Measurements from ENCODE around the gene PRXL2B.

PRXL2B gene

GRCh38 chr1:2587071-2587859, 688 bp downstream of the PRXL2B start:
- no peak for DNase-seq

DNA sequence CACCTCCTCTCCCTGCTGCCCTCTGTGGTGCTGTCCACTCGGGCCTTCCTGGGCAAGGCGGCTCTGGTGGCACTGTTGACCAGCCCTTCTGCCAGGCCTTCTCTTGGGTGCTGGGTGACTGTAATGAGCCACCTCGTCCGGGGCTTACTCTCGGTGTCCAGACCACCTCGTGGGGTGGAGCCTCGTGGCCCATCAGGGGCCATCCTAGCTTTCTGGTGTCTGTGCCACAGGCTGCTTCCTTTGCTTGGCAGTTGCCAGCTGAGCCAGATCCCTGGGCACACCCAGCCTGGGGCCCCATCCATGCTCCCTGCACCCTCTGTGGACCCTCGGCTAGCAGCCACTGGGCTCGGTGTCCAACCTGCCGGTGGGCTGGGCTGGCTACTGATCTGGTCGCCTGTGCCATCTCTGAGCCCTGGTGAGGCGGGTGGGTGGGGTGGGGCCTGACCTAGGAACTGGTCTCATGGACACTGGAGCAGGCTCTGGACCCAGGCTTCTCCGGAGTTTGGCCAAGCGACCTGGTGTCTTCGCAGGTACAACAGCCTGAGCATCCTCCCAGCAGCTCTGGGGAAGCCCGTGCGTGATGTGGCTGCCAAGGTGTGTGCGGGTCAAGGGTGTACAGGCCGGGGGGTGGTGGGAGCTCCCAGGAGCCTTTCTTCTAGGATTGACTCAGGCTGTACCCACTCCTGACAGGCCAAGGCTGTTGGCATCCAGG, 1.4 kb downstream of the PRXL2B start:
- no peak for DNase-seq

- no peak for DNase-seq
These were observed 2.3 kb downstream of the PRXL2B start for GRCh38 chr1:2588661-2589430.

DNA sequence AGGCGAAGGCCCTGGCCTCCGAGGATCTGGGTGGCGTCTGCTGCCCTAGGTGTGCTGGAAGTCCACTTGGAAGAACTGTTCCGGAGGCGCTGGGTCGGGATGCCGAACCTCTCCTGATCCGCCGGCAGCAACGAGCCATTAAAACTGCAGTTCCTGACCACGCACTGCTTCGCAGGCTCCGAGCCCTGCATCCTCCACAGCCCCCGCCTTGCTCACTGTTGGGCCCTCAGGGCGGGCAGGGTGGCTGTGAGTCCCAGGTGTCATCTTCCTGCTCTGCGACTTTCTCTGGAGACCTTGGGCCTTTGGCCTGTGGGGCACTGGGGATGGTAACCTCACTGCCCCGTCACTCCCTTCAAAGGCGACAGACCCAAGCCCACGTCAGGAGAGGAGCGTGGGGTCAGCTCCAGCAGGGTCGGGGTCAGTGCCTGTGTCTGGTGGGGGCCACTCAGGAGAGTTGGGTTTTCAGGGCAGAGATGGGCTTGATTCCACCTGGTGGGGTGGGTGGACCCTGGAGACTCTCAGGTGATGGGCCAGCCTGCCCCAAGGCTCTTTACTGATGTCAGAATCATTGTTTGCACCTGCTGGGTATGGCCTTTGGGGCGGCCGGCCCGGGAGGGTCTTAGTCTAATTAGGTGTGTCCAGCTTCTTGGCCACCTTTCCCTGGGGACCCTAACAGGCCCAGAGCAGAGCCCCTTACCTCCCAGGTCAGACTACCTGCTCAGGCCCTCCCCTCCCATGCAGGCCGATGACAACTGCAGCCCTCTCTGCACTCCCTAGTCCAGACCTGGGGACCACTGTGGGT, 3.1 kb downstream of the PRXL2B start:
- DNase-seq = no peak

- no peak for DNase-seq
These were observed 3.9 kb downstream of the PRXL2B start for GRCh38 chr1:2590233-2591141.

DNA sequence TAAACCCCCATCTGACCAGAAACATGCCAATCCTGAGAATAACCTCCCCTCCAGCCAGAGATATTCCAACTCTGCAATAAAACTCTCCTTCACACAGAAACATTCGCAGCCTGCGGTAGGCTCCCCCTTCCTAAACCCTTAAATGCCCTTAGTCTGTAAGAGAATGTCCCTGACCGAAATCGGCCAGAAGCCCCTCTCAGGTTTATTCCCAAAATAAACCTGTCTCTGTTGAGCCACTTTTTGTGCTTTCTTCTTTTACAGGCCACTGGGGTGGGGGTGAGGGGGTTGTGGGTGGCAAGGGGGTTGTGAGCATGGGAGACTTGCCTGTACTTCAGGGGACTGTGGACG, 4.6 kb downstream of the PRXL2B start:
- DNase-seq = no peak

GRCh38 chr1:2591581-2592261, 5.1 kb downstream of the PRXL2B start:
- DNase-seq = no peak

- DNase-seq = no peak
These were observed 6.1 kb downstream of the PRXL2B start for GRCh38 chr1:2592672-2593071.

- no peak for DNase-seq
These were observed 6.8 kb downstream of the PRXL2B start for GRCh38 chr1:2593251-2593878.

GRCh38 chr1:2594001-2594640, 7.5 kb downstream of the PRXL2B start:
- no peak for DNase-seq

DNA sequence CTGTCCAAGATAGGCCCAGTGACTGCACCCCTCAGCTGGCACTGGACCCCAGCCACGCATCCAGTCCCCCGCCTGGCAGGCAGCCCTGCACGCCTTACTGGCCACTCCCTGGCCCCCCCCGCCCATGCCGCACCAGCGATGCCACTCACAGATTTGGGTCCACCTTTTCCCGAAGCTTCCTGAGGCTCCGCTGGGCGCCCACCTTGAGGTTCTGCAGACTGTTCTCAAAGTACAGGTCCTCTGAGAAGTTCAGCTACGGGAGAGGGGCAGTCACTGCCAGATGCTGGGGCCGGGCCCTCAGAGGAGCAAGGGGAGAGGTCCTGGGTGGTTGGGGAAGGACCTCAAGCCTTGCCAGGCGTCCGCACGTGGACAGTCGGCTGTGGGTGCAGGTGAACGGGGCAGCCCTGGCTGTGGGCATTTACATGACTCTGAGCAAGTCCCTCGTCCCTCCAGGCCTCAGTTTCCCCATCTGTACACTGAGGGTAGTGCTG, 8.1 kb downstream of the PRXL2B start:
- DNase-seq = no peak

DNA sequence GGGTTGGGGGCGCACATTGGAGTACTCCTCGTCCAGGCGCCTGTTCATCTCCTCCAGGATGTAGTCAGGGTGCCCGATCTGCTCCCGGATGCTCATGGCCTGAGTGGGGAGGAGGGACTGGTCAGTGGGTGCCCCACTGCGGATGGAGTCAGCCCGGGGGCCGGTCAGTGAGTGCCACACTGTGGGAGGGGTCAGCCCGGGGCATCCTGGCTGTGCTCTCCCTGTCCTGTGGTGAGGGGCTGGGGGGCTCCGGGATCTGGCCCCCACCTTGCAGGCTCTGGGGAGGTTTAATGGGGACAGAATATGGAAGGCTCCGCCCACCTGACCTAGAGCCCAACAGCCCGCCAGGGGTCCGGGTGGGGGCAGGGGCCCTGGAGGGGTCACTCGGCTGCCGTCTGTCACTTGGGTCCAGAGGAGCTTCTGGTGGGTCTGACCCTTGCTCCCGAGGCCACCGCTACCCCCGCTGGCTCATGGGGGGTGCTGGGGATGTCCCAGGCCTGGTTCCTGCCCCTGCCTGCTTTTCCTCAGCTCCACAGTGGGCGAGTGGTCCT, 8.8 kb downstream of the PRXL2B start:
- DNase-seq = no peak

DNA sequence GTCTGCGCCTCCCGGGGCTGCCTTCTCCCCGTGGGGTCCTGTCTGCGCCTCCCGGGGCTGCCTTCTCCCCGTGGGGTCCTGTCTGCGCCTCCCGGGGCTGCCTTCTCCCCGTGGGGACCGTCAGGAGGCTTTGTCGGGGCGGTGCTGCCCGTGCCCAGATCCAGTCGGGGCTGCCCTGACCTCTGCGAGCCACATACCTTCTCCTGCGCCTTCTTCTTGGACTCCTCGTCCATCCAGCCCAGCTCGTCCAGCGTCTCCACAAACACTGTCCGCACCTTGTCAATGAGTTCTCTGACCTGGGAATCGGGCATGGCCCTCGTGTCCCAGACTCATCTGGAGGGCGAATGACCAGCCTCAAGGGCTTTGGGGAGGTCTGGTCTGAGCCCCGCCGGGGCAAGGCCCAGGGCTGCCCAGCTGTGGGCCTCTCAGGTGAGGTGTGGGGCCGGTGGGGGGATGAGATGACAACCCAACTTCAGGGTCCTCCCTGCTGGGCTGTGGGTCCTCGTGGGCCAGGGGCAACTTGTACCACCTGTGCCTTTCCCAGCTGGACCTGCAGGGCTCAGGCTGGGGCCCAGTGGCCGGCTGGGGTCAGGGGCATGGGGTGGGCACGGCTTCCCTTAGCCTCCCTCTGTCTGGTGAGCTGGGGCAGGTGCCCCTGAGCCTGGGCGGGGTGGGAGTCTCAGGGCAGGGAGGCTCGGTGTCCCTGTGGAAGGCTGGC, 9.4 kb downstream of the PRXL2B start:
- no peak for DNase-seq

GRCh38 chr1:2596530-2597333, 10.2 kb downstream of the PRXL2B start:
- DNase-seq = no peak

GRCh38 chr1:2597441-2598328, 11.1 kb downstream of the PRXL2B start:
- DNase-seq = no peak

DNA sequence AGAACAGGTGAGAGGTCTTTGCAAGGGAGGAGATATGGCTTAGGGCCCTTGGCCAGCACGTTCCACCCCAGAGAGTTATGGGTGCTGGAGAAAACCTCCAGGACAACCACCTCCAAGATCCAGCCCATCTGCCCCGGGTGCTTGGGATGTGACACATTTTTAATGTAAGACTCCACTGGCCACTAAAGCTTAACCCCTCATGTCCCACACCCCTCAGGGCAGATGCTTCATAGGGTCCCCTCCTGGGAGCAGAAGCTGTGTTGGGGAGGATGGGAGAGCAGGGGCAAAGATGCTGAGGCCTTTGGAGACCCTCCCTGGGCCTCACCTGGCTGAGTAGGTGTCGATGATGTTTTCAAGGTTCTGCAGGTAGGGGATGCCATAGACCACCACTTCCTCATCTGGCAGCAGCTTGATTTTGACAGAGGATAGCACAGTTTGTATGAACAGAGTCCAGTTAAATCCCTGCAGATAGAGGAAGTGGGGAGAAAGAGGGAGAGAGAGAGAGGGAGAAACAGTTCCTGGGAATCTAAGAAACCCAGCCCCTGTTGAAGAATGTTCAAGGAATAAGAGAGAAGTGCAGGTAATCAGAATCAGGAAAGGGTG, 11.9 kb downstream of the PRXL2B start:
- DNase-seq = no peak

Measured in activated naive CD4-positive, alpha-beta T cell treated with Interleukin-2 at 50 U/mL for 16 hours (primary cell).